Tibial nerve (tissue), 4 donors: ENCODE data around the gene FAM3B.

Experiments used
- EP300 ChIP-seq, 2 donors: sonication (generic); formaldehyde crosslinking; IDR thresholded peaks; one replicate each; pipeline ENCODE4 v1.6.1; 2017; ENCODE audit warnings: antibody characterized with exemption in 2 of 2, mild to moderate bottlenecking in 1 of 2
- POLR2A ChIP-seq, 2 donors: fragments of 450-650 bp; IDR thresholded peaks; one replicate each; pipeline ENCODE4 v1.6.1; 2017; ENCODE audit warnings: antibody characterized with exemption in 2 of 2, mild to moderate bottlenecking in 2 of 2, moderate library complexity in 2 of 2
- TF ChIP-seq, protein P1 (sequence below), 5 experiments: fragments of 200-600 bp in 3 of 5; fragments of 450-650 bp in 2 of 5; sonication (generic) in 3 of 5; IDR thresholded peaks; one replicate each; pipeline ENCODE4 v1.5.1; 2016 to 2019; ENCODE audit warnings: antibody characterized with exemption in 5 of 5, mild to moderate bottlenecking in 3 of 5, moderate library complexity in 2 of 5

DNA sequence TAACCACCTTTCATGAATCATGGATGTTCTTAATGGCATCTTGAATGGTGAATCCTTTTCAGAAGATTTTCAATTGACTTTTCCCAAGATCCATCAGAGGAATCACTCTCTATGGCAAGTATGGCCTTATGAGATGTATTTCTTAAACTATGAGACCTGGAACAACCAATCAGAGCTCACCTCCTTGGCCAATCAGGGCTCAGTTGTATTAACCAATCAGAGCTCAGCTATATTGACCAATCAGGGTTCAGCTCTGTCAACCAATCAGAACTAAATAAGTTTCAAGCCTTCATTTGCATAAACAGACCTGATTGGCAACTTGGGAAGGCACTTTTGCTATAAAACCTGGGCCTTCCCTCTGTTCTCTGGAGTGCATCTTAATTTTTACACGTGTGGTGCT, 13.6 kb upstream of the FAM3B start:
- TF ChIP-seq, protein P1, sequence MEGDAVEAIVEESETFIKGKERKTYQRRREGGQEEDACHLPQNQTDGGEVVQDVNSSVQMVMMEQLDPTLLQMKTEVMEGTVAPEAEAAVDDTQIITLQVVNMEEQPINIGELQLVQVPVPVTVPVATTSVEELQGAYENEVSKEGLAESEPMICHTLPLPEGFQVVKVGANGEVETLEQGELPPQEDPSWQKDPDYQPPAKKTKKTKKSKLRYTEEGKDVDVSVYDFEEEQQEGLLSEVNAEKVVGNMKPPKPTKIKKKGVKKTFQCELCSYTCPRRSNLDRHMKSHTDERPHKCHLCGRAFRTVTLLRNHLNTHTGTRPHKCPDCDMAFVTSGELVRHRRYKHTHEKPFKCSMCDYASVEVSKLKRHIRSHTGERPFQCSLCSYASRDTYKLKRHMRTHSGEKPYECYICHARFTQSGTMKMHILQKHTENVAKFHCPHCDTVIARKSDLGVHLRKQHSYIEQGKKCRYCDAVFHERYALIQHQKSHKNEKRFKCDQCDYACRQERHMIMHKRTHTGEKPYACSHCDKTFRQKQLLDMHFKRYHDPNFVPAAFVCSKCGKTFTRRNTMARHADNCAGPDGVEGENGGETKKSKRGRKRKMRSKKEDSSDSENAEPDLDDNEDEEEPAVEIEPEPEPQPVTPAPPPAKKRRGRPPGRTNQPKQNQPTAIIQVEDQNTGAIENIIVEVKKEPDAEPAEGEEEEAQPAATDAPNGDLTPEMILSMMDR (IDR thresholded peaks at IDR 0.05), result no peak
- no peak for TF ChIP-seq POLR2A (IDR thresholded peaks at IDR 0.05)
- TF ChIP-seq EP300 (IDR thresholded peaks at IDR 0.05), result no peak
